GM18499 (cell line): ENCODE results near the gene IMPA2.

Experiments used
- ATAC-seq: cut with Tn5 transposase; IDR thresholded peaks from one replicate; pipeline ENCODE4 v1.9.1; 2021; ENCODE audit warnings: moderate number of reproducible peaks; ENCODE audit not compliant: insufficient read depth, unreplicated experiment

IMPA2 gene

DNA sequence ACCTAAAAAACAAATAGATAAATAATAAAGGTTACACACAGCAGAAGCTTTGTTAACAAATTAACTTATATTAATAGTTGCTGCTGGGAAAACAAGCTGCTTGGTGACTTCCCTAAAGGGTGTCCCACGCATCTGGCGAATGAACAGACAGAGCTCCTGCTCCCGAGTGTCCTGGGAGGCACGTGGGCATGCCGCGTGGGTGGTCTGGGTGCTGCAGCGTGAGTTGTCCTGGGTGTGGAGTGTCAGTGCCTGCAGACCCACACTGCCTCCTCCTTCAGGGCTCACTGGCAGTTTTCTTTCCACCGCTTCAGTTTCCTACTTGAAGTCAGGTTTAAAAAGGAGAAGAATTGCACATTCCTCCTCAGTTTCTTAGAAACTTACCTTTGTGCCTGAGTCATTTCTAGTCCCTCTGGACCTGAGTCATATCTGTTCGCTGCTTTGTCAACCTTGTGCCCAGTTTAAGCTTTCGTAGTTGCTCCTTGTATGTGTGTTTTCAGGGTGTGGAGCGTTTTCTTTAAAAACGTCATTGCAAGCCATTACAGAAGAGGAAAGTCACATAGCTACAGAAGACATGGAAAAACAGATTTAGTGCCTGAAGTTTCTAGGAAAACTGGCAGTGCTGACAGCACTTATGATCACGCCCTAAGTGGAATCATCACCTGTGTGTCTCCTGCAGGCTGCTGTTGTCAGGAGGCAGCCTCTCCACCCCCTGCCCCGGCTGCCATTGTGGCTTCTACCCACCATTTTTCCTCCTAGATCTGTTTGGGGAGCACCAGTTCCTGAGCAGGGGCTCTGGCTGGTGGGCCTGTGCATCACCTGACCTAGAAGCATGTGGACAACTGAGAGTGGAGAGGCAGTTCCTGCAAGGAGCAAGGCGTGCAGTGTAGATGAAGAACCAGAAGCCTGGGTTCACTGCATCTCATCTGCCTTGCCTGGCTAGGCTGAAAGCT, 24.5 kb downstream of the IMPA2 start:
- ATAC-seq, result no peak

DNA sequence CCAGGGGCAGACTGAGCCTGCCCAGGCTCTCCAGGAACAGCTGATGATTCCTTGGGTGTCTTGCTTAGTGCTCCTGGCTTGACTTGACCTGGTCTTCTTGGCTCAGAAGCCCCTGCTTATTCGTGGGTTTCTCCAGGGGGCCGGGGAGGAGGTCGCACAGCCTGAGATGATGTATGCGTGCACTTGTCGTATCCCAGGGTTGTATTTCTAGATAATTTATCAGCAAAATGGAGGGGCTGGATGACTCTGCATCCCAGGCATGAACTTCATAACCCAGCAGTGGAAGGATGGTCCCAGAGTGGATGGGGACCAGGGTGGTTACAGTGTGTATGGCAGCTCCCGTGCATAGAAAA, 25.2 kb downstream of the IMPA2 start:
- ATAC-seq, result no peak

DNA sequence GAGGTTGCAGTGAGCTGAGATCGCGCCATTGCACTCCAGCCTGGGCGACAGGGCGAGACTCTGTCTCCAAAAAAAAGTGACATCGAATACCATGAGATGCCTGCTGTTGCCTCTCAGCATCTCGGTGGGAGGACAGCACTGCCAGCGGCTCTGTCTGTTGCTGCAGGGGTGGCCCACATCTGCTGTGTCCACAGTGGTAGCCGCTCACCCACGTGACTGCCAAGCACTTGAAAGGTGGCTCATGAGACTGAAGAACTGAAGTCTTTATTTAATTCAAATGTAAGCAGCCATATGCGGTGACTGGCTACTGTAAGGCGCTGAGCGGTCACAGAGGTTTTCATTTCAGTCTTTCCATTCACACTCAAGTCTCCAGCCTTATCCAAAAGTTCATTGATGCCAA, 25.8 kb downstream of the IMPA2 start:
- ATAC-seq, result no peak

DNA sequence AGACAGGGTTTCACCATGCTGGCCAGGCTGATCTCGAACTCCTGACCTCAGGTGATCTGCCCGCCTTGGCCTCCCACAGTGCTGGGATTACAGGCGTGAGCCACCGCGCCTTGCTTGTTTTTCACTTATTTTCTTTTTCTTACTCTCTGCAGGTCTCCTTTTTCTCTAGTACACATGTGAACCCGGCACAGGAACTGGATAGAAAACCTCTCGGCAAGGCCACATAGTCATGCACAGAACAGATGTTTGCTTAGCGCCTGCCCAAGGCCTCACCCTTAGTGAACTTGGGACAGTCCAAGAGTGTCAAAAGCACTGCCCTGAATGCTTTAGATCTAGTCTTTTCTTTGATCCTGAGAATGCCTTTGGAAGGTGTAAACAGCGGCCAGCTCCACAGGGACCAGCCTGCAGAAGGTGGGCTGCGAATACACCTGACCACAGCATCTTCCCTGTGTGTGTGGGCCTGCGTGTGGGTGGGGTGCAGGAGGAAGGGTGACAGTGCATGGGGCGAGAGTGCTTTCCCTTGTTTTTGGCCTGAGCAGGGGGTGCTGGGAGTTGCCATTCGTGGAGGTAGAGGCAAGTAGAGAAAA, 27.0 kb downstream of the IMPA2 start:
- ATAC-seq, result no peak

DNA sequence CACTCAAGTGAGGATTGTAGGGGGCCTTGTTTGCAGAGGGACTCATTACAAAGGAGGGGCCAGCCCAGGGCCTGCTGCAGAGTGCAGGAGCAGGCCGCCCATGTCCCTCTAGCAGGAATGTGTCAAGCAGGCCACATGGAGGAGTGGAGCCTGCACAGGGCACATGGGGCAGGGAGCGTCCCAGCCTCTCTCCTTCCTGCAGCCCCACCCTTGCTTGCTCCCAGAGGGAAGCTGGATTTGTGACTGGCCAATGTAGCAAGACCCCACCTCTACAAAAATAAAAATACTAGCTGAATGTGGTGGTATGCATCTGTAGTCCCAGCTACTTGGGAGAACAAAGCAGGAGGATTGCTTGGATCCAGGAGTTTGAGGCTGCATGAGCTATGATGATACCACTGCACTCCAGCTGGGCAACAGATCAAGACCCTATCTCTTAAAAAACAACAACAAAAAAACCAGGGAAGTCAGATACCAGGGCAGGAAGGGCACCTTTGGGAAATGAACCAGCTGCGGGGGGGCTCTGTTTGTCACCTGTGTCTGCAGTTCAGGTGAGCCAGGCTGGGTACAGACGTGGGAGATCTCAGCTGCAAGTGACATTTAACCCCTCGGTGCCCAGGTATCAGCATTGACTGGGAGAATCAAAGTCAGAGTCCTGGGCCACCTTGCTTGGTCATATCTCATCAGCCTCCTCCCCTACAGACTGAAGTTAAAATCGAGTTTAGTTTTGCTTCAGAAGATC, 27.7 kb downstream of the IMPA2 start:
- no peak for ATAC-seq

DNA sequence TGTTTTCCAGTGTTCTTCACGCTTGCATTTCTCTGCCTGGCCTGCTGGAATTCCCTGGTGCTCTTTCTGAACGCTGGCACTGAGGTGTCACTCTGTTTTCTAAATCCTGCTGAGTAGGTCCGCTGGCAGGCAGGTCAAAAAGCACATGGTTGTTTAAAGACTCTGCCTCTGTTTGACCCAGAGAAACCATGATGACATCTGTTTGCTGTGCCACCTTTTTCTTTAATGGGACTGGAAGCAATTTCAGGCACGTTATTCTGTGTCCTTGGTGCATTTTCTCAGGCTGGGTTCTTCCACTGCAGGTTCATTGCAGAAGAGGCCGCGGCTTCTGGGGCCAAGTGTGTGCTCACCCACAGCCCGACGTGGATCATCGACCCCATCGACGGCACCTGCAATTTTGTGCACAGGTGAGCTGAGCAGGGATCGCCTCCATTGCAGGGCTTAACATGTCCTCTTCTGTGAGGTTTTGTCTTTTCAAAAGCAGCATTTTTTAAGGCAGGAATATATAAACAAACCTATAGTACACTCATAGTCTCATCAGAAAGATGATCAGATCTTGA, 28.4 kb downstream of the IMPA2 start:
- ATAC-seq, result no peak

DNA sequence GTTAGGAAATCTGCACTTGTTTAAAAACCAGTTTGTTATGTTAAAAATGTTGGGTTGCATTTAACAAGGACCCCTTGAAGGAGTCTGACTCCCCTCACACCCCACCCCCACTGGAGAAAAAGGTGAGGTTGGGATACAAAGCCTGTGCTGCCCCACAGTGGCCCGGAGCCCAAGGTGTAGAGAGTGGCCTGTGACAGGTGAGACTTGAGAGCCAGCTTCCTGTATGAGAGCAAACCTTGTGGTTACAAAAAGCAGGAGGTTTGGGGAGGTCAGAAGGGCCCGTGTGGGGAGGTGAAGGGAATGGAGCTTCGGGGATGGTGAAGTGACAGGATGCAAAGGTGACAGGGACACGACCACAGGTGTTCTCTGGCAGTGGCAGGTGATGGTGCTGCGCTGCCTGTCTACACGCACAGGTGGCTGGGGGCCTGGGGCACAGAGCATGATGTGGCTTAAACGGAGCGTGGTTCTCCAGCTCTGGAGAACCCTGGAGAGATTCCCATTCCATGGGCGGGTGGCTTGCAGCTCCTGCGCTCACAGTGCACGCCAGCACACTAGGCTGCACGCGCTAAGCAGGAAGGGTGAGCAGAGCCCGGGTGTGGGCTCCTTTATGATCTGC, 29.0 kb downstream of the IMPA2 start:
- ATAC-seq, result no peak

DNA sequence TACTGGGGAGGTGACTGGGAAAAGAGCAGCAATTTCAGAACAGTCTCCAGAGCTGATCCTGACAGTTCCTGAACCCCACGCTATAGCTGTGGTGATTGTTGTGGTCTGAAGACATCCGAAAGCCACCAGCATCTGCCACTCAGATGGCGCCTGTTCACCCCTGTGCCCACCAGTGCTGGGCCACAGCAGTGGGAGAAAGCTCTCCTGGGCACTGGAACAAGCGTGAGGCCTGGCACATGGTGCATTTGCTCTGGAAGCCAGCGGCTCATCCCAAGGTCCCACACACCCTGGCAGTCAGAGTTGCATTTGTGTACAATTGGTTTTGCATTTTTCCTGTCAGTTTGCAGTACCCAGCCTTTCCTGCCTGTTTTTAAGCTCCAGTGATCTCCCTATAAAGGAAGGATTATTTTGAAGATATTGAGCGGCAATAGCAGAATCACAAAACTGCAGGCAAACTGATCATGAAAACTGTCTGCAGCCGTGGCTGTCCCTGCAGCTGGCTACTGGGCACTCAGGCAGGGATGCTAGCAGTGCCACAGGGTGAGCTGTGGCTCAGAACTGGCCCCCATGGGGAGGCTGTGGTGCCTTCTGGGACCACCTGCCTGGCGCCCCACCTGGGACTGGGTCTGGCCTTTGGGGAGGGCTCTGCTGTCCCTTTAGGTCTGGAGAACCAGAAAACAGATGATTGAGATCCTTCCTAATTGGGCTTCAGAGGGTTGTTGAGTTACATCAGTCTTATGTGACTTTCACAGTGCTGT, 30.1 kb downstream of the IMPA2 start:
- ATAC-seq, result no peak

DNA sequence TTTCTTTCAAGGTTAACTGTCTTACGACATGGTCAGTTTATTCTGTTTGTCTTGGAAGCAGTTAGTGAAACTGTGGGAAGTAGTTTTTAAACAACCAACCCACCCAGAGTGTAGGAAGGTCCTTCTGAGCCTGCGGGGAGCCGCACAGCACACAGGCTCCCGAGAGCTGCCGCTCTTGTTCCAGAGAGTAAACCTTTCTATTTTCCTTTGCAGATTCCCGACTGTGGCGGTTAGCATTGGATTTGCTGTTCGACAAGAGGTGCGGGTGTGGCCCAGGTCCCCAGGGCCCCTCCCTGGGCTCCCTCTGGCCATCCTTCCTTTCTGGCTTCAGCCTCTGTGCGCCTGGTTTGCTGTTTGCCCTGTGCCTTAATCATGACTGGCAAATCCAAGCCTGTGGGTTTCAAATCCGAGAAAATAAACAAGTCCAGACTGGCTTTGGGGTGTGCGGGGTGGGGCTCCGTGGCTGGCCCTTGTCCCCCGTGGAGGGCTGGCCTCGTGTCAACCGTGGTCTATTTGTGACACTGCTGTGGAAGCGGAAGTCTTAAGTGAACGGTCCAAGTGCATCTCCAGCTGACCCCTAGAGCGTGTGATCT, 30.7 kb downstream of the IMPA2 start:
- no peak for ATAC-seq

DNA sequence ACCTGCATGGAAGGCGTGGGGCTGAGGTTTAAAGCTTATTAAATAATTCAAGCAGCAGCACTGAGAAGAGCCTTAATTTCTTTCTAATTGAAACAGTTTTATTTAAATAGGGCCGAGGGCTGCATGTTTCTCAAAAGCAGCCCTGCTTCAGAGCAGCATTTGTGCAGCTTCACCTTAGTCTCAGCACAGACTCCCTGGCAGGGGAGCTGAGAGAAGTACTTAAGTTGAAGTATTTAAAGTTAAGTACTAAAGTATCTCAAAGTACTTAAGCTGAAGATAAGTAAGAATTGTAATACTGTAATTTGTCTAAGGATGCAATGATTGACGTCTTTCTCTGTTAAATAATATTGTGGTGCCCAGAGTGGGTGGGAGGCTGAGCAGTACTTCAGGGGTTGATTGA, 31.4 kb downstream of the IMPA2 start:
- no peak for ATAC-seq

DNA sequence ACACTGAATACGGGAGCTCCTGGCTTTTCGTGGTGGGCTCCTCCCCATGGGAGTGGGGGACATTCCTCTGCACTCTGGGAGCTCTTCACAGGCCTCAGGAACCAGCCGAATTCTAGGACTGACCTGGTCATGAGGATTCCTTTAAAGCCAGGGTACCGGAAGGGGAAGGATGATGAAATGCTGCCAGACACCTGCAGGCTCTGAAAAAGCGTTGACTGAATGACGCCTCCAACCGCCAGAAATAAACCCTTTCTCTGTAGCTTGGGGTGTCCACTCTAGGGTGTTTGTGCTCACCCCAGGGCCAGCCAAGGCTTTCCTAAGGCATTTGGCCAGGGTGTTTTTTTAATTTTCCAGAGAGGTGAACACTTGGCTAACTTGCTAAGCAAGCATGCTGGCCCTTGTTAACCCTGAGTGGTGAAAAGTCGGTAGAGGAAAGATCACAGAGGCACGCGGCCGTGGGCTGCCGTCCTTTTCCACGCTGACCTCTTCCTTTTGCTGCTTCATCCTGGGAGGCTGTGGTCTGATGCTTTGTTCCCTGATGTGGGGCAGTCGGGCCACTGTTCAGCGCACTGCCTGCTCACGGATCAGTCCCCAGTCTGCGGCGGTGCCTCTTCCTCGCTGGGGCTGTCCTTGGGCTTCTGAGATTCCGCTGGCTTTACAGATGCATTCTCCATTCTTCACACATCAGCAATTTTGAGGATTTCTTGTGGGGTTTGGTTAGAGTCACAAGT, 32.0 kb downstream of the IMPA2 start:
- ATAC-seq, result no peak

DNA sequence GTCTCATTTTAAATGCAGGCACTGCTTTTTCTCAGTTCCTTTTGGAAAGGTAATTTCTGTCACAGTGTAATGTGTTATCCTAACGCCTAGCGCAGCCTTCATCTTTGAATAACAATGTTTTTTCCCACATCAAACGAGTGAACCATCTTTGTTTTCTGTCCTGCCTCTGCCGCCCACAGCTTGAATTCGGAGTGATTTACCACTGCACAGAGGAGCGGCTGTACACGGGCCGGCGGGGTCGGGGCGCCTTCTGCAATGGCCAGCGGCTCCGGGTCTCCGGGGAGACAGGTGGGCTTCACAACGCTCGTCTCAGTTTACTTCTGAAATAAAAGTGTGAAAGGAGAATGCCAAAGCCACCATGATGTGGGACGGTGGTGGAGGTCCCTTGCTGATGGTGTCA, 32.8 kb downstream of the IMPA2 start:
- no peak for ATAC-seq

DNA sequence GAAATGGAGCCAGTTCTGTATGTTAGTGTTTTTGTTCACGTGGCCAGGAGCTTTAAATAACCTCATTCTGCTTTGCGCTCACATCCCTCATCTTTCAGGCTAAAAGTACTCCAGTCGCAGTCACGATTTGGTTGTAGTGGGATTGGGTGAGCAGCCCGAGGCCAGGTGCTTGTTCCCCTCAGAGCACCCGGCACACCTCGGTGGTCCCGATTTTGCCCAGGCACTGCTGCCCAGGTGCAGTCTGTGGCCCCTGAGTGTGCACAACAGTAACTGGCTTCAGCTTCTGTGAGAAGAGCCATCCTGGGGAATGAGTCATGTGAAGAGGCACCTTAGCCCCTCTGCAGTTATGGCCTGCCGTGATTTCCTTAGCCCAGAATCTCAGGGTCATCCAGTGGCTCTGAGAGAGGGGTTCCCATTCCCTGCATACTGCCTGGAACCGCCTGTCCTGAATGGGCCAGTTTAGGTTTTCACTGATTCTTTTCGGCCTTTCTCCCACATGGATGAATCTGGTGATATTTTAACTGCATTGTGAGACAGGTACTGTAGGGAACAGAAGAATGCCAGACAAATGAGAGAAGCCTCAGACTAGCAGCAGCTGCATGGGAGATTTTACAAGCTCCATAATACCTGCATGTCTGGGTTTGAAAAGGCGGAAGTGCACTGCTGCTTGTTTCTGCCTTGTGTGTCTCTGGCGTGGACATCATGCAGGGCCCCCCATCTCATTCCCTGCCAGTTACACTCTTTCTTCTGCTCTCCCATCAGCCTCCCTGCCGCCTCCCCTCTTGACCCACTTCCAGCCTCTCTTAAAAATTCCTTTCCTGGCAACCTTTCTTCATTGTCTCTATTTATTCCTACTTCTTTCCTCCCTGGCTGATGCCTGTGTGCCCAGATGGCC, 33.5 kb downstream of the IMPA2 start:
- no peak for ATAC-seq

DNA sequence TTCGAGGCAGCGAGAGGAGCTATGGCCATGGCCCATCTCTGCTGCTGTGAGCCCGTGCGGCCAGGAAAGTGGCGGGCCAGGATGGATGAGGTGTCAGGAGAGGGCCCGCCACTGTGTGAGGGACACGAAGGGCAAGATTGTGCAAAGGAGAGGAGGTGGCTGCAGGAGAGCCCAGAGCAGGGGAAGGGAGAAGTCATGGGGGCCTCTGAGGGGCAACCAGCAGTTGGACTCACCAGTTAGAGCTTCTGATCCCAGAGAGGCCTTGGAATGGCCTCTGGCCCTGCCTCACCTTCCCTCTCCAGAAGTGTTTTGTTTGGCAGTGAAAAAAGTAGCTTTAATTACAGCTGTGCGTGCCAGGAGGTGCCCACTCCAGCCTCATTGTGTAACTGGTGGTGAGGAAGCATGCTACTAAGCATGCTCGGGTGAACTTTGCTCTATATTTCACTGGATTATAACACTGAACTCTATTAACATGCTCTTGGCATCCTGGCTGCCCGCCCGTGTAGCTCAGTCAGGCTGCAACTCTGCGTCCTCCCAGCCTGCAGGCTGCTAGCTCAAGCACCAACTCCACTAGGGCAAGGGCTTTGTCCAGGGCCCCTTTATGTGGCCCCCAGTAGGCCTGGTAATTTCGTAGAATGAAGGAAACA, 34.2 kb downstream of the IMPA2 start:
- no peak for ATAC-seq

DNA sequence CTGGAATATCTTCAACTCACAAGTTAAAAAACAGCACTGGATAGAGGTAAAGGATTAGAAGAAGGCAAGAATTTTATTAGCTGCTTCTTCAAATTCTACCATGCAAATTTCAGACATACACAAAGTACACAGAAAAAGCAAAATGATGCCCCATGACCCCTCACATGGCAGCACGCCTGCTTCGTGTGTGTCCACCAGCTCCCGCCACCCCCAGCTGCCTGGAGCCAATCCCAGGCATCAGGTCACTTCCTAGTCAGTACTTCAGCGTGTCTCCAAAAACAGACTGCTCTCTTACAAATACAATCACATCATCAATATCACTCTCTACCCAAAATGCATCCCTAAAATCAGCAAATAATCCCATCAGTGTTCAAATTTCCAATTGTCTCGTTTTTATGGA, 35.8 kb downstream of the IMPA2 start:
- ATAC-seq, result no peak

DNA sequence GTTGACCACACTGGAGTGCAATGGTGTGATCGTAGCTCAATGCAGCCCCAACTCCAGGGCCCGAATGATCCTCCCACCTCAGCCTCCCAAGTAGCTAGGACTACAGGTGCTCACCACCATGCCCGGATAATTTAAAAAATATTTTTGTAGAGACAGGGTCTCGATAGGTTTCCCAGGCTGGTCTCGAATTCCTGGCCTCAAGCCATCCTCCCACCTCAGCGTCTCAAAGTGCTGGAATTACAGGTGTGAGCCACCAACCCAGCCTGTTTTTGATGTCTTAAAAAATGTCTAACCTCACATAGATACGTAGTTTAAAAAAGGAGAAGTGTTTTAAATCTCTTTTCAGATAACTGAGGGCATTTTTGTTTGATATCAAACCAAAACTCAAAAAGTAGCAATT, 37.6 kb downstream of the IMPA2 start:
- ATAC-seq, result no peak

DNA sequence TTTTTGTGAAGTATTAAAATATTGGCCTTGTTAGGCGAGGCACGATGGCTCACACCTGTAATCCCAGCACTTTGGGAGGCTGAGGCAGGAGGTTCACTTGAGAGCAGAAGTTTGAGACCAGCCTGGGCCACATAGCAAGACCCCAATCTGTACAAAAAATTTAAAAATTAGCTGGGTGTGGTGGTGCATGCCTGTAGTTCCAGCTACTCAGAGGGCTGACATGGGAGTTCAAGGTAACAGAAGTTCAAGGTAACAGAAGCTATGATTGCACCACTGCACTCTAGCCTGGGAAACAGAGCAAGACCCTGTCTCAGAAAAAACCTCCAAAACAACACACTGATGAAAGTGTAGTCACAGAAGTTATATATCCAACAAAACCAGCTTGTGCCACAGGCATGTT, 39.8 kb downstream of the IMPA2 start:
- no peak for ATAC-seq
